ENCODE measurements around the gene NYAP2.

DNA sequence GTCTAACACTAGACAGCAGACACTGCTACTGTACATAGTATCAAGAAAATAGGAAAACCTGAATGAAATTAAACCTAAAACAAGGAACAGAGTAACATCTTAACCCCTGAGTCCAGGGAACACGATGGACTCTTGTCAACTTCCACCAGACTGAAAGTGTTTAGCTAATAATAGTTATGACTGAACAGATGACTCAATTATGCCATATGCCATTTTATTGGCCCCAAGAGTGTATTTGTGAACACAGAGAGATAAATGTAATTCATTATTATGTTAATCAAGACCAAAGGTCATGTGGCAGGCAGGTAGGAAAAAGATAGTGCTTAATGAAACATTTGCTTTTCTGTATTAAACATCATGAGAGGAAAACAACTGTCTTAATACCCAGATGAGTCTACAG lies 58.0 kb downstream of the NYAP2 start:
- TF ChIP-seq, protein P1, sequence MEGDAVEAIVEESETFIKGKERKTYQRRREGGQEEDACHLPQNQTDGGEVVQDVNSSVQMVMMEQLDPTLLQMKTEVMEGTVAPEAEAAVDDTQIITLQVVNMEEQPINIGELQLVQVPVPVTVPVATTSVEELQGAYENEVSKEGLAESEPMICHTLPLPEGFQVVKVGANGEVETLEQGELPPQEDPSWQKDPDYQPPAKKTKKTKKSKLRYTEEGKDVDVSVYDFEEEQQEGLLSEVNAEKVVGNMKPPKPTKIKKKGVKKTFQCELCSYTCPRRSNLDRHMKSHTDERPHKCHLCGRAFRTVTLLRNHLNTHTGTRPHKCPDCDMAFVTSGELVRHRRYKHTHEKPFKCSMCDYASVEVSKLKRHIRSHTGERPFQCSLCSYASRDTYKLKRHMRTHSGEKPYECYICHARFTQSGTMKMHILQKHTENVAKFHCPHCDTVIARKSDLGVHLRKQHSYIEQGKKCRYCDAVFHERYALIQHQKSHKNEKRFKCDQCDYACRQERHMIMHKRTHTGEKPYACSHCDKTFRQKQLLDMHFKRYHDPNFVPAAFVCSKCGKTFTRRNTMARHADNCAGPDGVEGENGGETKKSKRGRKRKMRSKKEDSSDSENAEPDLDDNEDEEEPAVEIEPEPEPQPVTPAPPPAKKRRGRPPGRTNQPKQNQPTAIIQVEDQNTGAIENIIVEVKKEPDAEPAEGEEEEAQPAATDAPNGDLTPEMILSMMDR (IDR thresholded peaks at IDR 0.05 in 2 of 3, conservative IDR thresholded peaks at IDR 0.05 in 1 of 3; ENCODE audit: control insufficient read depth in 2 of 3, extremely low read depth in 1 of 3, insufficient read depth in 1 of 3, low read depth in 3 of 3, low read length in 3 of 3) = no peak
- no peak for TF ChIP-seq GABPA (IDR thresholded peaks at IDR 0.05; ENCODE audit: low read depth)
- no peak for TF ChIP-seq TARDBP (IDR thresholded peaks at IDR 0.05; ENCODE audit: borderline replicate concordance)
- TF ChIP-seq CBFB (IDR thresholded peaks at IDR 0.05; ENCODE audit: low read depth) = no peak
- no peak for TF ChIP-seq CHD1 (IDR thresholded peaks at IDR 0.05; ENCODE audit: low read depth, low read length)
- no peak for TF ChIP-seq EZH2 (IDR thresholded peaks at IDR 0.05; ENCODE audit: borderline replicate concordance, control insufficient read depth, low read depth, low read length)
- TF ChIP-seq, protein P2, sequence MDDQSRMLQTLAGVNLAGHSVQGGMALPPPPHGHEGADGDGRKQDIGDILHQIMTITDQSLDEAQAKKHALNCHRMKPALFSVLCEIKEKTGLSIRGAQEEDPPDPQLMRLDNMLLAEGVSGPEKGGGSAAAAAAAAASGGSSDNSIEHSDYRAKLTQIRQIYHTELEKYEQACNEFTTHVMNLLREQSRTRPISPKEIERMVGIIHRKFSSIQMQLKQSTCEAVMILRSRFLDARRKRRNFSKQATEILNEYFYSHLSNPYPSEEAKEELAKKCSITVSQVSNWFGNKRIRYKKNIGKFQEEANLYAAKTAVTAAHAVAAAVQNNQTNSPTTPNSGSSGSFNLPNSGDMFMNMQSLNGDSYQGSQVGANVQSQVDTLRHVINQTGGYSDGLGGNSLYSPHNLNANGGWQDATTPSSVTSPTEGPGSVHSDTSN (IDR thresholded peaks at IDR 0.05; ENCODE audit: insufficient replicate concordance, low read depth, low read length) = no peak
- no peak for TF ChIP-seq EP300 (IDR thresholded peaks at IDR 0.05; ENCODE audit: borderline replicate concordance in 1 of 2, control insufficient read depth in 1 of 2, low read depth in 2 of 2, low read length in 2 of 2)
- no peak for TF ChIP-seq BHLHE40 (IDR thresholded peaks at IDR 0.05; ENCODE audit: borderline replicate concordance in 1 of 2, low read depth in 2 of 2, low read length in 1 of 2)
- no peak for TF ChIP-seq IKZF2 (IDR thresholded peaks at IDR 0.05)
- no peak for TF ChIP-seq NFIC (IDR thresholded peaks at IDR 0.05; ENCODE audit: low read depth, low read length)
- TF ChIP-seq, protein P3, sequence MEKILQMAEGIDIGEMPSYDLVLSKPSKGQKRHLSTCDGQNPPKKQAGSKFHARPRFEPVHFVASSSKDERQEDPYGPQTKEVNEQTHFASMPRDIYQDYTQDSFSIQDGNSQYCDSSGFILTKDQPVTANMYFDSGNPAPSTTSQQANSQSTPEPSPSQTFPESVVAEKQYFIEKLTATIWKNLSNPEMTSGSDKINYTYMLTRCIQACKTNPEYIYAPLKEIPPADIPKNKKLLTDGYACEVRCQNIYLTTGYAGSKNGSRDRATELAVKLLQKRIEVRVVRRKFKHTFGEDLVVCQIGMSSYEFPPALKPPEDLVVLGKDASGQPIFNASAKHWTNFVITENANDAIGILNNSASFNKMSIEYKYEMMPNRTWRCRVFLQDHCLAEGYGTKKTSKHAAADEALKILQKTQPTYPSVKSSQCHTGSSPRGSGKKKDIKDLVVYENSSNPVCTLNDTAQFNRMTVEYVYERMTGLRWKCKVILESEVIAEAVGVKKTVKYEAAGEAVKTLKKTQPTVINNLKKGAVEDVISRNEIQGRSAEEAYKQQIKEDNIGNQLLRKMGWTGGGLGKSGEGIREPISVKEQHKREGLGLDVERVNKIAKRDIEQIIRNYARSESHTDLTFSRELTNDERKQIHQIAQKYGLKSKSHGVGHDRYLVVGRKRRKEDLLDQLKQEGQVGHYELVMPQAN (conservative IDR thresholded peaks at IDR 0.05) = no peak
- TF ChIP-seq BRCA1 (IDR thresholded peaks at IDR 0.05; ENCODE audit: low read depth, low read length) = no peak
- TF ChIP-seq SMC3 (IDR thresholded peaks at IDR 0.05; ENCODE audit: borderline replicate concordance, low read length) = no peak

Data from GM12878 (cell line).